HepG2 (cell line): ENCODE measurements around the gene KRTAP10-4. TPM values are rescaled to one million over a fixed set of nuclear protein-coding genes. Genes with fewer than 3 reads are reported as not detected.
A peak's percentile ranks its signal among the peaks of the same experiment; 100 is the strongest.

Experiments
- ATAC-seq: fragments of 200-7000 bp; cut with Tn5 transposase; 3 replicates; pipeline ENCODE4 v1.9.1; 2020; ENCODE audit warnings: mild to moderate bottlenecking, moderate library complexity
- BruUV-seq: library from RNA; stranded (reverse); fragments of 400-500 nt; replicated peaks from 2 replicates; lab custom pipeline; 2021; lab: Mats Ljungman, UMichigan
- CTCF ChIA-PET: fragments of 300-600 bp; formaldehyde crosslinking; extraction: SDS; loops from one replicate; lab custom pipeline; 2021; ENCODE audit warnings: low total read pairs, inconsistent platforms, low intra/inter-chr PET ratio; lab: Yijun Ruan, JAX
- POLR2A ChIA-PET: fragments of 350-600 bp; sonication (Branson Sonifier 250); formaldehyde crosslinking; loops from one replicate; lab custom pipeline; 2020; ENCODE audit warnings: antibody characterized with exemption, inconsistent platforms; lab: Yijun Ruan, JAX
- DNase-seq: peaks from one replicate; pipeline ENCODE4 v3.0.0-alpha.2; 2015; ENCODE audit warnings: low spot score
- FAIRE-seq: peaks from 3 replicates; lab custom pipeline; 2011; peaks lifted over from hg19 to GRCh38; lab: Jason Lieb, UNC
- H2AFZ ChIP-seq: one replicate; pipeline ENCODE4 v1.6.1; 2011; ENCODE audit warnings: low read length, inconsistent platforms
- H3K27ac ChIP-seq: fragments of 300-600 bp; 3 replicates; pipeline ENCODE4 v1.8.0; 2011; ENCODE audit warnings: mixed run types, mild to moderate bottlenecking, mixed read lengths, low read length, inconsistent platforms; ENCODE audit not compliant: insufficient read depth; ENCODE audit errors: extremely low read length
- H3K27me3 ChIP-seq, 2 experiments: fragments of 200-600 bp in 1 of 2; 2 replicates in 1 of 2; 3 replicates in 1 of 2; pipeline versions ENCODE4 v1.6.0 to v1.8.0; 2011; ENCODE audit warnings: low read length in 2 of 2, mild to moderate bottlenecking in 2 of 2, moderate library complexity in 2 of 2, inconsistent platforms in 1 of 2; ENCODE audit not compliant: insufficient read depth in 2 of 2, control insufficient read depth in 1 of 2
- H3K36me3 ChIP-seq, 2 experiments: fragments of 200-600 bp in 1 of 2; replicated peaks in 1 of 2; 2 replicates in 1 of 2; 3 replicates in 1 of 2; pipeline versions ENCODE4 v1.5.1 to v1.8.0; 2011; ENCODE audit warnings: low read length in 2 of 2, inconsistent platforms in 1 of 2; ENCODE audit not compliant: insufficient read depth in 2 of 2, control insufficient read depth in 1 of 2
- H3K4me1 ChIP-seq: 2 replicates; pipeline ENCODE4 v1.5.1; 2012; ENCODE audit warnings: low read length, inconsistent platforms; ENCODE audit not compliant: insufficient read depth
- H3K4me2 ChIP-seq: 2 replicates; pipeline ENCODE4 v1.6.0; 2011; ENCODE audit warnings: low read depth, low read length, inconsistent platforms
- H3K4me3 ChIP-seq, 3 experiments: fragments of 200-600 bp in 1 of 3; sonication (generic), shearing (Covaris generic) in 1 of 3; replicated peaks in 1 of 3; 2 replicates each; pipeline ENCODE4 v1.5.1; 2011 to 2016; ENCODE audit warnings: low read length in 3 of 3, inconsistent platforms in 2 of 3, low read depth in 2 of 3, mild to moderate bottlenecking in 2 of 3, control low read depth in 1 of 3, mixed read lengths in 1 of 3; ENCODE audit not compliant: insufficient read depth in 1 of 3
- H3K79me2 ChIP-seq: one replicate; pipeline ENCODE4 v1.6.1; 2011; ENCODE audit warnings: low read length, inconsistent platforms; ENCODE audit not compliant: insufficient read depth
- H3K9ac ChIP-seq: 2 replicates; pipeline ENCODE4 v1.6.0; 2011; ENCODE audit warnings: mild to moderate bottlenecking, low read depth, low read length, inconsistent platforms; ENCODE audit not compliant: insufficient read depth
- H3K9me3 ChIP-seq: 2 replicates; pipeline ENCODE4 v1.5.1; 2012; ENCODE audit warnings: mild to moderate bottlenecking, low read length
- H4K20me1 ChIP-seq: 2 replicates; pipeline ENCODE4 v1.6.0; 2011; ENCODE audit warnings: inconsistent platforms, mild to moderate bottlenecking, low read length, moderate library complexity; ENCODE audit not compliant: insufficient read depth
- CBX5 ChIP-seq: sonication (generic); formaldehyde crosslinking; IDR thresholded peaks from 2 replicates; pipeline ENCODE4 v1.4.0; 2020; ENCODE audit warnings: missing genetic modification reagents, borderline replicate concordance
- ELF1 ChIP-seq: sonication (generic); formaldehyde crosslinking; IDR thresholded peaks from 2 replicates; pipeline ENCODE4 v1.4.0; 2020; ENCODE audit warnings: missing genetic modification reagents
- HNRNPUL1 ChIP-seq: fragments of 200-400 bp; formaldehyde crosslinking; IDR thresholded peaks from 2 replicates; pipeline ENCODE4 v1.6.1; 2017; ENCODE audit warnings: low read depth, mild to moderate bottlenecking, low read length, moderate library complexity
- WGBS: methylation state at CpG from one replicate; pipeline ENCODE4 v1.1.6; 2017; ENCODE audit warnings: low lambda C conversion rate; 5-methylcytosine and 5-hydroxymethylcytosine counted together
- in situ Hi-C: cut with HindIII; loops from 2 replicates; pipeline ENCODE4 v1.10.0; 2017; ENCODE audit warnings: low pct_unique_long_range_greater_than_20kb; ENCODE audit not compliant: extremely low pct_ligation_motif_present
- intact Hi-C: fragments of 100-400 bp; cut with micrococcal nuclease; formaldehyde crosslinking; loops from one replicate; pipeline ENCODE4 v1.10.0; 2022; ENCODE audit not compliant: unreplicated experiment
- polyA plus RNA-seq, 8 experiments: library from polyadenylated mRNA; depleted of rRNA in 3 of 8; stranded (reverse) in 7 of 8; unstranded in 1 of 8; fragments of >200 nt; fragmentation: Illumina TruSeq in 4 of 8; extraction: Trizol in 4 of 8; gene quantifications; 2 replicates each; pipeline versions ENCODE4 v1.2.1 to v1.2.3, GENCODE V29; 2011 to 2016; ENCODE audit warnings: low read depth in 4 of 8, missing spikeins in 1 of 8, mixed read lengths in 1 of 8; ENCODE audit not compliant: insufficient read depth in 1 of 8
- total RNA-seq, 5 experiments: library from RNA; depleted of rRNA; stranded (reverse); fragments of >200 nt; fragmentation: Illumina TruSeq; extraction: Trizol; gene quantifications; 2 replicates each; pipeline ENCODE4 v1.2.3, GENCODE V29; 2016; ENCODE audit warnings: low read depth in 1 of 5
- TF ChIP-seq, protein P1 (sequence below): sonication (generic); formaldehyde crosslinking; IDR thresholded peaks from 2 replicates; pipeline ENCODE4 v1.5.1; 2020; ENCODE audit warnings: mild to moderate bottlenecking, missing genetic modification reagents, moderate library complexity

Gene KRTAP10-4
- total and polyA plus RNA-seq, 2 of the 13 experiments (the other 11 are each of a cell fraction or from before 2014, with no cell fraction given) = not detected

DNA sequence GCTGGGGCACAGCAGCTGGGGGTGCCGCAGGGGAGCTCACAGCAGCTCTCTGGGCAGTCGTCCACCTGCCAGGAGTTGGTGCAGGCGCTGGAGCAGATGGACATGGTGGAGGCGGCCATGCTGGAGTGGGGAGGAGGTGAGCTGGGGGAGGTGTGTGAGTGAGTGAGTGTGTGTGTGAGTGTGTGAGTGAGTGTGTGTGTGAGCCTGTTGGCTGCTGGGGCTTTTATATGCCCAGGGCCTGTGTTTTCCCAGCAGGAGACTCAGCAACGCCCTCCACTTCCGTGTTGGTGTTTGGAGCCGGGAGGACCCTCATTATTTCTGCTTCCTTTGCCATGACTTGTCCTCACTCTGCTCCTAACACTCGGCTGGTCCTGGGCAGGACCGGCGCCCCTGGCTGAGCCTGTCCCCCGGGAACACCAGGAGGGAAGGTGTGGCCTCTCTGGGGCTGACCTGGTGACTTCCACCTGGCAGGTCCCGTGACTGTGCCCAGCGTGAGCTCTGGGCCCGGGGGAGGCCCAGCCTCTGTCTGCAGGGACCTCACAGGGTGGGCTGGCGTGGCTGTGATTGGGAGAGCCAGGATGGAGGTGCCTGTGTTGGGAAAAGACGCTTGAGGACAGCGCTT is 22.1 kb upstream of the KRTAP10-4 start, which contains the start of gene KRTAP10-2:
KRTAP10-2 (minus strand) TSS at position 166 of the 622 bp plus-strand sequence; CDS start at position 119, 47 bp downstream.
- TF ChIP-seq HNRNPUL1 (no peak), ELF1 (CRISPR knock-in tag) (0 out of 2 replicates have a peak, but pooled peaks have one; percentile 18), CBX5 (CRISPR knock-in tag) (no peak)
- TF ChIP-seq, protein P1, sequence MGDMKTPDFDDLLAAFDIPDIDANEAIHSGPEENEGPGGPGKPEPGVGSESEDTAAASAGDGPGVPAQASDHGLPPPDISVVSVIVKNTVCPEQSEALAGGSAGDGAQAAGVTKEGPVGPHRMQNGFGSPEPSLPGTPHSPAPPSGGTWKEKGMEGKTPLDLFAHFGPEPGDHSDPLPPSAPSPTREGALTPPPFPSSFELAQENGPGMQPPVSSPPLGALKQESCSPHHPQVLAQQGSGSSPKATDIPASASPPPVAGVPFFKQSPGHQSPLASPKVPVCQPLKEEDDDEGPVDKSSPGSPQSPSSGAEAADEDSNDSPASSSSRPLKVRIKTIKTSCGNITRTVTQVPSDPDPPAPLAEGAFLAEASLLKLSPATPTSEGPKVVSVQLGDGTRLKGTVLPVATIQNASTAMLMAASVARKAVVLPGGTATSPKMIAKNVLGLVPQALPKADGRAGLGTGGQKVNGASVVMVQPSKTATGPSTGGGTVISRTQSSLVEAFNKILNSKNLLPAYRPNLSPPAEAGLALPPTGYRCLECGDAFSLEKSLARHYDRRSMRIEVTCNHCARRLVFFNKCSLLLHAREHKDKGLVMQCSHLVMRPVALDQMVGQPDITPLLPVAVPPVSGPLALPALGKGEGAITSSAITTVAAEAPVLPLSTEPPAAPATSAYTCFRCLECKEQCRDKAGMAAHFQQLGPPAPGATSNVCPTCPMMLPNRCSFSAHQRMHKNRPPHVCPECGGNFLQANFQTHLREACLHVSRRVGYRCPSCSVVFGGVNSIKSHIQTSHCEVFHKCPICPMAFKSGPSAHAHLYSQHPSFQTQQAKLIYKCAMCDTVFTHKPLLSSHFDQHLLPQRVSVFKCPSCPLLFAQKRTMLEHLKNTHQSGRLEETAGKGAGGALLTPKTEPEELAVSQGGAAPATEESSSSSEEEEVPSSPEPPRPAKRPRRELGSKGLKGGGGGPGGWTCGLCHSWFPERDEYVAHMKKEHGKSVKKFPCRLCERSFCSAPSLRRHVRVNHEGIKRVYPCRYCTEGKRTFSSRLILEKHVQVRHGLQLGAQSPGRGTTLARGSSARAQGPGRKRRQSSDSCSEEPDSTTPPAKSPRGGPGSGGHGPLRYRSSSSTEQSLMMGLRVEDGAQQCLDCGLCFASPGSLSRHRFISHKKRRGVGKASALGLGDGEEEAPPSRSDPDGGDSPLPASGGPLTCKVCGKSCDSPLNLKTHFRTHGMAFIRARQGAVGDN (CRISPR knock-in tag) = 0 out of 2 replicates have a peak, but pooled peaks have one; percentile 22
- H3K9ac ChIP-seq = no peak within 1 kb of the TSS
- no peaks in the 10 kb centered on the region for H3K36me3 ChIP-seq
- H3K4me1 ChIP-seq = no peaks in the 10 kb centered on the region; the same call in 1 of the 2 replicates
- intact Hi-C loops (no loop called here), in situ Hi-C loops (no loop called here)
- no peaks in the 10 kb centered on the region for H4K20me1 ChIP-seq
- H3K79me2 ChIP-seq = no peaks in the 10 kb centered on the region
- no peak for FAIRE-seq
- DNase-seq = no peak
- H3K27me3 ChIP-seq = peaks cover 0 to 3% of the 10 kb centered on the region in 2 experiments; a peak in 2 of 5 replicates
- CTCF ChIA-PET = no interaction called here
- H3K4me3 ChIP-seq = no peak within 1 kb of the TSS
- peak; percentile 40 for ATAC-seq
- H3K9me3 ChIP-seq = no peaks in the 10 kb centered on the region
- POLR2A ChIA-PET = no interaction called here
- 55% methylated on average over 11 of the region's 17 CpGs for WGBS
- H3K4me2 ChIP-seq = no peak within 1 kb of the TSS; the same call in 1 of the 2 replicates
- no peak within 1 kb of the TSS for H2AFZ ChIP-seq
- no TSS peak for BruUV-seq
- no peak within 1 kb of the TSS for H3K27ac ChIP-seq
